HG02588 (cell line): ENCODE results near the gene IGSF3.
"Not testable (repeated sequence)": the region's sequence is repeated elsewhere in the genome, so short reads cannot be mapped to it uniquely, and the experiment has no call there.

ENCODE experiments used
- ATAC-seq: cut with Tn5 transposase; IDR thresholded peaks from one replicate; pipeline ENCODE4 v1.9.1; 2021; ENCODE audit warnings: mild to moderate bottlenecking, moderate library complexity; ENCODE audit not compliant: unreplicated experiment

IGSF3 gene

DNA sequence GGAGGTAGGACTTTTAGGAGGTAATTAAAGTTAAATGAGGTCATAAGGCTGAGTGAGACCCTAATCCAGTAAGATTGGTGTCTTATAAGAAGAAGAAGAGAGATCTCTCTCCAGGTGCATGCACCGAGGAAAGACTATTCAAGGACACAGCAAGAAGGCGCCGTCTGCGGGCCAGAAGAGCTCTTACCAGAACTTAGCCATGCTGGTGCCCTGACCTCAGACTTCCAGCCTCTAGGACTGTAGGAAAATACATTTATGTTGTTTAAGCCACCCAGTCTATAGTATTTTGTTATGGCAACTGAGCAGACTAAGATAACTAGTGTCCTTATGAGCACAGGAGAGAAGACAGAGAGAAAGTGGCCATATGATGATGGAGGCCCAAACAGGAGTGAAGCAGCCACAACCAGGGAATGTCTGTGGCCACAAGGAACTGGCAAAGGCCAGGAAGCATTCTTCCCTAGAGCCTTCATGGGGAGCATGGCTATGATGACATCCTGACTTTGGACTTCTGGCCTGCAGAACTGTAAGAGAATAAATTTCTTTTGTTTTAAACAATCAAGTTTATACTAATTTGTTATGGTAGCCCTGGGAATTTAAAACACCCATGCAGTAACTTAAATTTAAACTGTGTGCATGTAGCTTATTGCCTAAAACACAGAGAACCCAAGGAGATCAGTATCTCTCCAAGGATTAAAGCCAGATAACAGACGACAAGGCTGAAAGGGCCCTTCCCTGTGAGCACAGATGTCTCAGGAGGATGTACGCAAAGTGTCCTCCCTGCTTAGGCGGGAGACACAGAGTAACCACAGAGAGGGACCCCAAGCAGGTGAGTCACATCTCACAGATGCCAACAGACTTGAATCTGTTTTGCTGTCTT is 86.8 kb downstream of the IGSF3 start:
- ATAC-seq: no peak

DNA sequence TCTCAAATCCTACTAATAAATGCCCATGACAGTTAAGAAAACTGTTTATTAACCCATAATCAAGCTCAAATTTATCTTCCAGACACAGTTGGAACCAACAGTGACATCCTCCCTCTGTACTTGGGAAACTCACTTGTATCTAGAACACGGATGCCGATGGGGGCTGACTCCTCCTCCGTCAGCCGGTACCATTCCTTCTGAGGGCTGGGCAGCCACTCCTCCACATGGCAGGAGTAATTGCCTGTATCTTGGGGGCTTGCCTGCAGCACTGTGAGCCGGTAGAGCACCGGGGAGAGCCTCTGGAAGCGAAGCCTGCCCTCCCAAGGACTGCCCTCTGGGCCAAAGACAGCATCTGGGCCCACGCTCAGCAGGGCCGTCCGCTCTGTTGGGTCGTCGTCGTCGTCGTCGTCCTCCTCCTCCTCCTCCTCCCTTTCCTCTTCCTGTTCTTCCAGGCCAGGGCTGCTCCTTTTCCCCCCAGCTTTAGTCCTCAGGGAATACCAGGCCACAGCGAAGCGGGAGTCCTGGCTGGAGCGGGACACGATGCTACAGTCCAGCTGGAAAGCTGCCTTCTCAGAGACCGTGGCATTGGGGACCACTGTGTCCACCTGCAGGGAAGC is 88.2 kb downstream of the IGSF3 start:
- ATAC-seq: no peak

DNA sequence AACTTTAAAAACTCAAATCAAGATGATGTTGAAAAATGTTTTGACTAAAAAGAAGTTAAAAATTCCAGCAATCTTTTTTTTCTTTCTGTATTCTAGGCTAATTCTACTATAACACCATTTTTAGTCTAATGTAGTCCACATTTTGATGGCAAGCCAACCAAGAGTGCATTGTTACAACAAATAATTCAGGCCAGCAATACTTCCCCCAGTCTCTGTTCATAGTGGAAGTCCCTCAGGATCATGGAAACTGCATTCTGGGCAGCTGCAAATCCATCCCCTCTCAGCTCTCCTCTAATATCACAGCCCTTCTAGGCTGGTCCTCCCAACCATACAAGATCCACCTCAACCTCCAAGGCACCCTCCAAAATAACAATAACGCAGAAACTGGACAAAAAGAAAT is 89.0 kb downstream of the IGSF3 start:
- ATAC-seq: no peak

DNA sequence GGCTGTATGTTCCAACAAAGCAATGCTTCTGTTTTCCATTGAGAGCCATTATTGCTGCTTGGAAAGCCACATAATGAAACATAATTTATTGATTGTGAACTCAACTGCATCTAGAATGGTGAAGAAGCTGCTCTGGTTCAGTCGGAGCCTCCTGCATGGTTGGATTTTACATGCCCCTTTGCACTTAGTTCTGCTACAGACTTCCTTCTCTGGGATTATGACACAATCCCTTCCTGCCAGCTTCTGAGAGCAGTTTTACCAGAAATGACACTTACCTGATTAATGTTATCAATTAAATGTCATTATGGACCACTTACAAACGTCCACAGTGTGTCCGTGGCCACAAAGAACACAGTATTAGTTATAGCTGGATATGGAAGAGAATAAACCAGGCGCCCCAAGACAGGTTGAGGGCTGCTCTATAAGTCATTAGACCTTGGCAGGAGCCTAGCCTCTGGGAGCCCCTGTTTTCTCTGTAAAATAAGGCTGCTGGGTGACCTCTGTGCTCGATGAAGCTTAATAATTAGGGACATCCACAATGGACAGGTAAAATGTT is 89.7 kb downstream of the IGSF3 start:
- no peak for ATAC-seq

DNA sequence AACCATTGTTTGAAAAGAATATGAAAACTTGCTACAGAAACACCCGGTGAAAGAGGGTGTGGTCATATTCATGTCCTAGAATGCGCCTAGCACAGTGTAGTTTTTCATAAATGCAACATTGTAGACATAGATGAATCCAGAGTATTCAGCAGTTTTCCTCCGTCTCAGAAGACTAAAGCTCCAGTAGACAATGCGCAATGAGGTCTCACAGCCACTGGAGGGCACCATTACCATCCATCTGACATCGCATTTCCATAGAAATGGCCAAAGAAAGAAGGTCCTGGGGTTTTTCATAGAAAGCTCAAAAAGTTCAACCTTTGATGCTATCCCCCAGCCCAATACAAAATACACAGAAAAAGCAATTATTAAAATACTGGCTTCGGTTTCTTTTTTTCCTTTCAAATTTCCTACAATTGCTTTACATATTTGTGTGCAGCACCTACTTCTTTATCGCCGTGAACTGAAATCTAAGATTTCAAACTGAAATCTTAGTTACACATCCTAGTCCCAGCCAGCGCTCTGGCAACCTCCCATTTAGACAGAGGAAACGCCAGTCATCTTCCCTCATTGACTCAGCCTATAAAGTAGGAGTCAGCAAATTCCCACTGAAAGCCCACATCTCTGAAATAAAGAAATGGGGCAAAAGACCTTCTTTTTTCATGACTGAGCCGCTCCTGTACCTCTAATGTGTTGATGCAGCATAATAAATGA is 92.8 kb downstream of the IGSF3 start:
- ATAC-seq: no peak

GRCh38 chr1:116573431-116574095 is 94.0 kb downstream of the IGSF3 start:
- ATAC-seq: no peak

DNA sequence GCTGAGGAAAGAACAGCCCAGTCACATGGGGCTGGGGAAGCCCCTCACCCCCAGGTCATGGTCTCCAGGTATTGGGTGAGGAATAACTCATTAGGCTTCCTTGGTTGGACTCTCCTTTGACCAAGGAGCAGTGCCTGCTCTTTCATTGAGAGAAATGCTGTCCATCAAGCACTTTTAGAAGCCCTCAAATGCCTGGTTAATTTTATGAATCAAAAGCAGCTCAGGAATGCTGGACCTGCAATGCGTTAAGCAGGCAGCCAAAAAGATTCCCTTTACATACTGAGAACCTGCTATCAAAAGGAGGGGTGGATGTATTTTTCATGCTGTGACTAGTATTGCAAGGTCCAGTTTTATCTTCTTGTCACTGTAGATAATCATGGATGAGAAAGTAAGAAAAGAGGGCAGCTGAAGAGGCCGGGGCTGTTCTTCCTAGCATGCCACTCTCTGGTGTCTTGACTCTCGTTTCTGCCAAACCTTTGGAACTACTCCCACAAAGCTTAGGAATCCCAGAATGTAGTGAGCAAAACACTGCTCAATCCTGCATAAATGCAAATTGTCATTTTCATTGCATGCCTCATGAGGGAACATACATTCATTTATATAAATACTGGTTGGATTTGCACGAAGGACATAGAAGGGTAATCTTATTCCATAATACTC is 94.6 kb downstream of the IGSF3 start:
- no peak for ATAC-seq

GRCh38 chr1:116572099-116572498 is 95.4 kb downstream of the IGSF3 start:
- no peak for ATAC-seq

DNA sequence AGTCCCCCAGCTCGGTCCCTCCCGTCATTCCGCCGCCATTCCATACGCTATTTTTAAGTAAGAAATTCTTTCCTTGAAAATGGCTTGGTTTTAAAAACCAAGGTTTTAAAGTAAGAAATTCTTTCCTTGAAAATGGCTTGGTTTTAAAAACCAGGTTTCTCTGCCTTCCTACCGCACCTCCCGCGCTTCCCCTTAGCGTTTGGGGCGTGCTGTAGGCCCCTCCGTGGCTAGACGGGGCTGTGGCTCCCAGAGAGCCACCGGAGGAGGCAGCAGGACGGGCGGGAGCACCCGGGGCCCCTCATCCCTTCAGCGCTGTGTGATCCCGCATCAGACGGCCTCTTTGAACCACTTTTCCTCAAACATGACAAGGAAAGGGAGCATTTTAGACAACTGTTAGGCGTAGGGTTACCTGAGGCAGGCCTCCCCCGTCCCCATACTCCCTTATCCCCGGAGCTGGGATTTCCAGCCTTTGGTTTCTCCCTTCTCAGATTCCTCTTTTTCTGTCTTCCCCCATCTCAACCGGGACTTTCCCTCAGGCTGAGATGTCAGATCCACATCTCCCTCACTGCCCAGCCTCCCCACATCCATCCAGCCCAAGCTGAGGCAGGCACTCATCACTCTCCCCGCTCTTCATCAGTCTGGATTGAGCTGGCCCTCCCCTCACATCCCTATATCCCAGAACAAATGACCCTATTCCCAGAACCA is 96.2 kb downstream of the IGSF3 start:
- no peak for ATAC-seq

- peak; percentile 65 for ATAC-seq
Observed at GRCh38 chr1:116570358-116571214, 96.9 kb downstream of the IGSF3 start, which contains the start of gene CD58. CD58 (minus strand) TSS chr1:116571026; CDS start chr1:116570972, 54 bp downstream.

- no peak for ATAC-seq
Observed at GRCh38 chr1:116569776-116570357, 97.7 kb downstream of the IGSF3 start.

GRCh38 chr1:116569381-116569670 is 98.2 kb downstream of the IGSF3 start:
- ATAC-seq: no peak

DNA sequence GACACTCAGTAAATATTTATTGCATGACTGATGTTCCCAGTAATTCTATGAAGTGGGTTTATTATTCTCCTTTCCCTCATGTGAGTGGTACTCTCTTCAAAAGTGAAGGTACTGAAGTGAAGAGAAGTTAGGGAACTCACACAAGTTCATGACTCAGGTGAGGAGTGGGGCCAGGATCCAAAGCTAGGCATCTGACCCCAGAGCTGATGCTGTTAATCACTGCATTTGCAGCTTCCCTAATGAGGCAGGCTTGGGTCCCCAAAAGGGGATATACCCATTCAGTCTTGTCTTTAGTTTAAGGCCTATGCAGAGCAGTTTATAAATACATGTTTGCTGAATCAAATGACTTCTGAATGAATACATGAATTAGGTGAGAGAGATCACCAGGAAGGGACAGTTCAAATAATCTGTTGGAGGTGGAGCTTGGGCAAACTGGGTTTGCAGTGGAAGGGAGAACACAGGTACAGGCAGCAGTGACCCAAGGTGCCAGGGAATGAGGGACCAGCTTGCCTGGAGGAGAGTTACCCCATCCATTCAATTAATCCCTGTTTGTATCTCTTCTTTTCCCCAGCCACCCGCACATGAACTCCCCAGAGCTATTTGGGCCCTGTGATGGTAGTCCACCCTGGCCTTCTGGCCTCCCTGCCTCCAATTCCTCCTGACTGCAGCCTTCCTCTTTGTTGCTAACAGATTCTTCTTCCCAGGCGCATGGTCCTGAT is 98.7 kb downstream of the IGSF3 start:
- ATAC-seq: no peak

DNA sequence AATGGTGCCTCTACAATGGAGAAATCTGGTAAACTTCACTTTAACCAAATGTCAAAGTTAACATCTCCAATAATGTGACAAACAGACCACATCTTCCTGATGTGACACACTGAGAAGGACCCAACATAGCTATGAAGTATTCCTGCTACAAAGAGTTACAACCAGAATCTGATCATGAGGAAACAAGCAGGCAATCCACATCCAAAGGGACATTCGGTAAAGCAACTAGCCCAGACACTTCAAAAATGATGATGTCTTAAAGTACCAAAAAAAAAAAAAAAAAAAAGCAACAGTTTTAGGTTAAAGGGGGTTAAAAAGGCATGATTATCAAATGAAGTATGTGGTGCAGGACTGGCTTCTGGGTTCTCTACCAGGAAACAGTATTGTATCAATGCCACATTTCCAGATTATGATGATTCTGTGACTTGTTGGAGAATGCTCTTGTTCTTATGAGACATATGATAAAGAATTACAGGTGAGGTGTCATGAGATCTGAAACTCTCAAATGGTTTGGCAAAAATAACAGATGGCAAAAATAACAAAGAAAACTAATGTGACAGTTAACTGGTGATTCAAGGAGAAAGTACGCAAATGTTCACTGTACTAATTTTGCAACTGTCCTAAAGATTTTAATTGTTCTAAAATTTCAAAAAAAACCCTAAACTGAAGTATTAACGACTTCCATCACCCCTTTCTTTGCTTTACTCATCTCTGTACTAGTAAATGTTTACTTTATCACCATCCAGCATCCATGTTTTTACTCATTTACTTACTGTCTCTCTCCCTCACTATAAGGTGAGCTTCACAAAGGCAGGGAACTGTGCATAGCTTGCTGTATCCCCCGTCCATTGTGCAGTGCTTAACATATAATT is 99.5 kb downstream of the IGSF3 start:
- ATAC-seq: no peak

DNA sequence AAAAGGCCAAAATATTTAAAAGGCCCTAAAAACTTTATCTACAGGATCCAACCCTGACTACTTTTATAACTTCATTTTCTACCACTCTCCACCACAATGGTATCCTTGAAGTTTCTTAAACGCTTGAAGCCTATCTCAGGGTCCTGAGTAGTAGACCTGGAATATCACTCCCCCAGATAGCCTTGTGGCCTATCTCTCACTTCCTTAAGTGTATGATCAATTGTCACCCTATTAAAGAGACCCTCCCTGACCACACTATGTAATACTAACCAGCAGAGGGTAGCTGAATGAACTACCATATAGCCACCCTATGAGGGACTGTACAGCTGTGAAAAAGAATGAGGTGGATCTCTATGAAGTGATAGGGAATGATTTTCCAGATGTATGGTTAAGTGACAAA is 102.3 kb downstream of the IGSF3 start:
- ATAC-seq: no peak

DNA sequence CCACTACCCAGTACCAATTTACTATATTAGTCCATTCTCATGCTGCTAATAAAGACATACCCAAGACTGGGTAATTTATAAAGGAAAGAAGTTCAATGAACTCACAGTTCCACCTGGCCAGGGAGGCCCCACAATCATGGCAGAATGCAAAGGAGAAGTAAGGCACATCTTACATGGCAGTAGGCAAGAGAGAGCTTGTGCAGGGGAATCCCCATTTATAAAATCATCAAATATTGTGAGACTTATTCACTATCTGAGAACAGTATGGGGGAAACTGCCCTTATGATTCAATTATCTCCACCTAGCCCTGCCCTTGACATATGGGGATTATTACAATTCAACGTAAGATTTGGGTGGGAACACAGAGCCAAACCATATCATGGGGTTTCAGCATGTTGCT is 103.1 kb downstream of the IGSF3 start:
- no peak for ATAC-seq

GRCh38 chr1:116562465-116562864 is 105.1 kb downstream of the IGSF3 start:
- ATAC-seq: not testable (repeated sequence)
